Common myeloid progenitor, CD34-positive (primary cell): ENCODE results near the gene MYMK.
A peak's percentile ranks its signal among the peaks of the same experiment; 100 is the strongest.

Source experiments
- CTCF ChIA-PET: fragments of 350-600 bp; sonication (Branson Sonifier 250); formaldehyde crosslinking; loops from one replicate; lab custom pipeline; 2021; ENCODE audit warnings: antibody characterized with exemption; lab: Charles Lee
- POLR2A ChIA-PET: fragments of 350-600 bp; sonication (Branson Sonifier 250); formaldehyde crosslinking; loops from one replicate; lab custom pipeline; 2021; ENCODE audit warnings: antibody characterized with exemption; lab: Charles Lee
- DNase-seq, 3 donors: peaks; one replicate each; pipeline versions ENCODE4 v3.0.0 to v3.0.0-alpha.2; 2013
- H3K27ac ChIP-seq, 2 experiments: 1 replicate in 1 of 2; 2 replicates in 1 of 2; pipeline ENCODE4 v1.7.0; 2013; ENCODE audit warnings: inconsistent platforms in 2 of 2, low read length in 2 of 2, mild to moderate bottlenecking in 2 of 2, low read depth in 1 of 2, moderate library complexity in 1 of 2; ENCODE audit not compliant: severe bottlenecking in 2 of 2, insufficient read depth in 1 of 2, poor library complexity in 1 of 2
- H3K27me3 ChIP-seq, 5 experiments: replicated peaks in 2 of 5; 1 replicate in 3 of 5; 2 replicates in 2 of 5; pipeline versions ENCODE4 v1.6.1 to v1.7.0; 2013; ENCODE audit warnings: low read length in 4 of 5, mild to moderate bottlenecking in 2 of 5, moderate library complexity in 2 of 5, inconsistent platforms in 1 of 5; ENCODE audit not compliant: insufficient read depth in 5 of 5, control insufficient read depth in 4 of 5
- H3K36me3 ChIP-seq, 4 experiments: 1 replicate in 2 of 4; 2 replicates in 2 of 4; pipeline versions ENCODE4 v1.6.1 to v1.7.0; 2013; ENCODE audit warnings: low read length in 3 of 4, control low read depth in 1 of 4, mild to moderate bottlenecking in 1 of 4; ENCODE audit not compliant: control insufficient read depth in 4 of 4, insufficient read depth in 4 of 4
- H3K4me1 ChIP-seq, 4 experiments: 1 replicate in 3 of 4; 2 replicates in 1 of 4; pipeline versions ENCODE4 v1.6.1 to v1.7.1; 2013; ENCODE audit warnings: low read length in 3 of 4, mild to moderate bottlenecking in 3 of 4, control low read depth in 1 of 4, inconsistent platforms in 1 of 4, moderate library complexity in 1 of 4; ENCODE audit not compliant: control insufficient read depth in 4 of 4, insufficient read depth in 4 of 4; ENCODE audit errors: control extremely low read depth in 1 of 4
- H3K4me3 ChIP-seq, 7 experiments: 1 replicate in 4 of 7; 2 replicates in 3 of 7; pipeline versions ENCODE4 v1.5.1 to v1.7.0; 2013; ENCODE audit warnings: mild to moderate bottlenecking in 7 of 7, low read length in 6 of 7, moderate library complexity in 6 of 7, inconsistent platforms in 2 of 7, low read depth in 2 of 7, control low read depth in 1 of 7; ENCODE audit not compliant: insufficient read depth in 4 of 7, control insufficient read depth in 1 of 7; ENCODE audit errors: extremely low read depth in 1 of 7
- H3K9me3 ChIP-seq, 5 experiments: 1 replicate in 4 of 5; 2 replicates in 1 of 5; pipeline versions ENCODE4 v1.6.1 to v1.7.1; 2013; ENCODE audit warnings: low read length in 4 of 5, mild to moderate bottlenecking in 2 of 5, inconsistent platforms in 1 of 5, low read depth in 1 of 5, moderate library complexity in 1 of 5; ENCODE audit not compliant: control insufficient read depth in 4 of 5, insufficient read depth in 2 of 5; ENCODE audit errors: control extremely low read depth in 1 of 5
- WGBS: methylation state at CpG from one replicate; pipeline ENCODE4 v1.1.5; 2013; ENCODE audit not compliant: insufficient coverage; 5-methylcytosine and 5-hydroxymethylcytosine counted together

Gene MYMK

DNA sequence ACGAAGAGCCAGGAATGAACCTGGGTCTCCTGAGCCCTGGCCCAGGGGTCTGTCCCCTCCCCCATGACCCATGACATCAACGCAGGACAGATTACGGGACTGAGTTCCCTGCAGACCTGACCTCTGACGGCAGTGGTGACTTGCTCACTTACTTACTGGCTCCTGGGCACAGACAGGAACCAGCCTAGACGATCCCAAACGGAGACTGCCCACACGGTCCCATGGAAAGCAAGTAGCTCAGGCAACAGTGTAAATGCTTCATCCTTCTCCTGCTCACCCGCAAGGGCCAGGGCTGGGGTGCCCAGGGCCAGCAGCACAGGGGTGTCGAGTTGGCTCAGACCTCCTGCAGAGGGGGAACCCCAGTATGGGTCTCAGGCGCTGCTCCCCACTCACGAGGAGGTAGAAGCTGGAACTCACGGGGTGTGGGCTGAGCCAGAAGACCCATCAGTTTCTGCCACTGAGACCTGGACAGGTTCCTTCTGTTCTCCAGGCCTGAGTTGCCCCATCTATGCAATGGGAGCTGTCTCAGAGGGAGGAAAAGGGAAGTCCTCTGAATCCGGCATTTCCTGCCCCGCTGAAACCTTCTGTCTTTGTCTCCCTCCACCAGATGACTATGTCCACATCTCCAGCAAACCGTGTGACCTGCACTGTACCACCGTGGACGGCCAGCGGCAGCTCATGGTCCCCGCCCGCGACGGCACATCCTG is 15.4 kb upstream of the MYMK start:
- WGBS = 23% methylated on average over 19 of the region's 22 CpGs
- CTCF ChIA-PET = interaction anchor here (0.7 to 1.4 kb wide), 5 partner anchors 11 to 174 kb away, joined by 3 to 5 read pairs (median 4); no protein-coding TSS in a partner anchor

DNA sequence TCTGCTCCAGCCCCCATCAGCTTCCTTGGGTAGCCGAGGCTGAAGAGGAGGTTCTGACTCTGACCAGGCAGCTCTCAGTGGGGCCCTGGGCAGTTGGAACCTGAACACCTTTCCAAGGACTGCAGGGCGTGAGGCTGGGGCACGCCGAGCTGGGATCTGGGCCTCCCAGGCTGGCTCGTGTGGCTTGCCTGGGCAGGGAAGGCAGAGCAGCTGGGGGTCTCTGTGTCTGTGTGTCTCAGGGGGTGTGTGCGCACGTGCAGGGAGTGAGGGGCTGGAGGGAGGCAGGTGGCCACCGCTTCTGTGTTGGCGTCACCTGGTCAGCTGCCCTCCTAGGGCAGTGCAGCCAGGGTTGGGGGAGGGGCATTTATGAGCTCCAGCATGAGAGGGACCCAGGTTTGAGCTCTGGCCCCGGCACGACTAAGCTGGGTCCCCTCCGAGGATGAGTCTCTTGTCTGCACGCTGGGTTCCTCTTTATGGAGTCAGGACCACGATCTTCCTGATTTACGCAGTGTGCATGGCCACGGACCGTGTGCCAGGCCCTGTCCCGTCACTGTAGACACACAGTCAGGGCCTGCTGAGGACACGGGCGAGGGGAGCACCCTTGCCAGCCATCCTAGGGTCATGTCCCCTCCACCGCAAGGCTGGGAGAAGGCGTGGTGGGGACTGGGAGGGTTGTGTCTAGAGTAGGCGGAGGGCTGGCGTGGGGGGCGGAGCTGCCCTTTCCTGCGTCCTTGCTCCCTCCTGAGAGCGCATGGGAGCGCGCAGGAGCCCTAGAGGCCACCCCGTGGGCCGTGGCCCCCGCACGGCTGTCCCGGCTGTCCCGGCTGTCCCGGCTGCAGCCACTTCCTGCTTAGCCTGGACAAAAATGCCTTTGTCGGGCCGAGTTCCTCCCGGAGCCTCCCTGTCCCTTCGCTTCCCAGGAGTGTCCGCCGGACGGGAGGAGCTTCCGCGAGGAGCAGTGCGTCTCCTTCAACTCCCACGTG is 14.4 kb upstream of the MYMK start:
- Histone ChIP-seq H3K4me1 (peaks cover 0 to 29% (median 25%) of the 10 kb centered on the region in 4 experiments), H3K4me3 (peak overlapping the region in 2 of 7 experiments; percentile 28 to 43), H3K27ac (no peak overlapping the region), H3K27me3 (peaks cover 0 to 64% (median 7%) of the 10 kb centered on the region in 5 experiments), H3K9me3 (no peaks in the 10 kb centered on the region), H3K36me3 (no peaks in the 10 kb centered on the region)
- POLR2A ChIA-PET = no interaction called here
- CTCF ChIA-PET = interaction anchor here (0.6 to 1.3 kb wide), 5 partner anchors 10 to 48 kb away, joined by 3 to 5 read pairs (median 3); no protein-coding TSS in a partner anchor
- 23% methylated on average over 42 of the region's 47 CpGs for WGBS
- peak in 2 of 3 donors; percentile 34 to 53 for DNase-seq

More for the DNA sequence above, 15.4 kb upstream of the MYMK start:
- Histone ChIP-seq H3K36me3 (no peaks in the 10 kb centered on the region), H3K4me3 (peak overlapping the region in 2 of 7 experiments; percentile 40 to 61), H3K27ac (no peak overlapping the region), H3K27me3 (peaks cover 0 to 57% (median 7%) of the 10 kb centered on the region in 5 experiments), H3K4me1 (peaks cover 0 to 21% (median 17%) of the 10 kb centered on the region in 4 experiments), H3K9me3 (no peaks in the 10 kb centered on the region)
- POLR2A ChIA-PET = interaction anchor here (0.6 kb wide), 1 partner anchor 1960 kb away, joined by 3 read pairs; no protein-coding TSS in a partner anchor
- DNase-seq = peak in 1 of 3 donors; percentile 53

GRCh38 chr9:133538176-133538575 is 13.4 kb upstream of the MYMK start:
- H3K27ac ChIP-seq = no peak overlapping the region
- DNase-seq = no peak
- H3K36me3 ChIP-seq = no peaks in the 10 kb centered on the region
- peaks cover 0 to 39% (median 32%) of the 10 kb centered on the region in 4 experiments for H3K4me1 ChIP-seq
- no peaks in the 10 kb centered on the region for H3K9me3 ChIP-seq
- ChIA-PET POLR2A (no interaction called here), CTCF (interaction anchor here (0.6 to 1.3 kb wide), 3 partner anchors 9 to 42 kb away, joined by 3 read pairs; no protein-coding TSS in a partner anchor)
- H3K27me3 ChIP-seq = peaks cover 0 to 73% (median 14%) of the 10 kb centered on the region in 5 experiments
- 95% methylated on average over 14 of the region's 14 CpGs for WGBS
- H3K4me3 ChIP-seq = no peak overlapping the region

GRCh38 chr9:133537257-133537656 is 12.5 kb upstream of the MYMK start:
- Histone ChIP-seq H3K27ac (no peak overlapping the region), H3K36me3 (no peaks in the 10 kb centered on the region), H3K4me1 (peaks cover 0 to 48% (median 38%) of the 10 kb centered on the region in 4 experiments), H3K27me3 (peaks cover 0 to 73% (median 14%) of the 10 kb centered on the region in 5 experiments), H3K4me3 (no peak overlapping the region), H3K9me3 (no peaks in the 10 kb centered on the region)
- WGBS = 100% methylated on average over 3 of the region's 16 CpGs
- ChIA-PET POLR2A (no interaction called here), CTCF (no interaction called here)
- DNase-seq = no peak

GRCh38 chr9:133536536-133536935 is 11.8 kb upstream of the MYMK start:
- CTCF ChIA-PET = no interaction called here
- POLR2A ChIA-PET = no interaction called here
- Histone ChIP-seq H3K4me1 (peaks cover 0 to 48% (median 38%) of the 10 kb centered on the region in 4 experiments), H3K36me3 (no peaks in the 10 kb centered on the region), H3K27me3 (peaks cover 0 to 73% (median 14%) of the 10 kb centered on the region in 5 experiments), H3K27ac (no peak overlapping the region), H3K9me3 (no peaks in the 10 kb centered on the region), H3K4me3 (no peak overlapping the region)
- DNase-seq = no peak
- 96% methylated on average over 9 of the region's 9 CpGs for WGBS

DNA sequence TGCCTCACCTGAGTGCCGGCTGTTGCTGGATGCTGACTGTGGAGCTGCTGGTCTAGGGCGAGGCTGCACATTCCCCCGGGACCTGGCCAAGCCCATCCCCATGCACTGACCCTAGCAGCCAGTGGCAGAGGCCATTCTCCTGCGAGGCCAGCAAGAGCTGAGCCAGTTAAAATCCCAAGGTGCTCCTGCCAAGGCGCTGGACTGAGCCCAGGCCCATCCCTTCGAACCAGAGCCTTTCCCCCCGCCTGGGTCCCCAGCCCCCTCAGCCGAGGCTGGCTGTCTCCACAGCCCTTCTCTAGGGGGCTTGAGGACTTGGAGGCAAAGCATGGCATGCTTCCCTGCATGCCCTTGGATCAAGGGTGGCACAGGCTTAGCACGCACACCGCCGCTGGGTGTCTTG is 11.3 kb upstream of the MYMK start:
- POLR2A ChIA-PET = no interaction called here
- H3K36me3 ChIP-seq = no peaks in the 10 kb centered on the region
- 95% methylated on average over 8 of the region's 11 CpGs for WGBS
- peaks cover 0 to 73% (median 14%) of the 10 kb centered on the region in 5 experiments for H3K27me3 ChIP-seq
- no peak overlapping the region for H3K4me3 ChIP-seq
- H3K27ac ChIP-seq = no peak overlapping the region
- DNase-seq = no peak
- CTCF ChIA-PET = no interaction called here
- H3K9me3 ChIP-seq = no peaks in the 10 kb centered on the region
- H3K4me1 ChIP-seq = peaks cover 0 to 48% (median 38%) of the 10 kb centered on the region in 4 experiments
